Mucosa of stomach (tissue), 1 donor: ENCODE data around the gene LIPA.

Experiments
- H3K27me3 ChIP-seq: one replicate; pipeline ENCODE4 v1.7.0; 2013; ENCODE audit warnings: mild to moderate bottlenecking, low read length; ENCODE audit not compliant: control insufficient read depth, insufficient read depth
- H3K36me3 ChIP-seq: one replicate; pipeline ENCODE4 v1.7.0; 2013; ENCODE audit warnings: low read length; ENCODE audit not compliant: control insufficient read depth, insufficient read depth
- H3K4me1 ChIP-seq: one replicate; pipeline ENCODE4 v1.7.0; 2013; ENCODE audit warnings: mild to moderate bottlenecking, low read length; ENCODE audit not compliant: control insufficient read depth, insufficient read depth
- H3K4me3 ChIP-seq: one replicate; pipeline ENCODE4 v1.7.0; 2013; ENCODE audit warnings: low read length
- H3K9ac ChIP-seq: one replicate; pipeline ENCODE4 v1.7.0; 2013; ENCODE audit warnings: mild to moderate bottlenecking, low read length, moderate library complexity
- H3K9me3 ChIP-seq: one replicate; pipeline ENCODE4 v1.7.0; 2013; ENCODE audit warnings: mild to moderate bottlenecking, low read length, moderate library complexity; ENCODE audit not compliant: control insufficient read depth
- donor health status: Pancreatic carcinoma.

The LIPA gene

DNA sequence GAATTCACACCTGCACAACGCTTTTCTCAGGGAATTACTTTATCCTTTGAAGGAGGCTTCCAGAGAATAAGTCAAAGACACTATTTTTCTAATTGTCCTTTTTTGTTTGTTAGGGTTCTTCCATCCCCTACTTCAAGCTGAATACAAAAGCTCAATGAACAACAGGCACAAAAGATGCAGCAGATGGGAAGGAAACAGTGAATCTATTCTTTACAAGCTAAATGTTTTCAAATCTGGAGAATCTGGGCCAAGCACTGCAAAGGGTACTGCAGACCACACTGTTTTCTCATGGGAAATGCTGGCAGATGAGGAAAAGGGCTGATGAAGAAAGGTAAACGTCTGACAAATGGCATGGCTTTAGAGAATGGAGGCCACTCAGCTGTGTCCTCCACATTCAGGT, 18.5 kb downstream of the LIPA start:
- Histone ChIP-seq H3K9me3 (no peaks in the 10 kb centered on the region), H3K36me3 (no peaks in the 10 kb centered on the region), H3K9ac (no peak overlapping the region), H3K4me1 (no peaks in the 10 kb centered on the region), H3K4me3 (no peak overlapping the region), H3K27me3 (no peaks in the 10 kb centered on the region)

DNA sequence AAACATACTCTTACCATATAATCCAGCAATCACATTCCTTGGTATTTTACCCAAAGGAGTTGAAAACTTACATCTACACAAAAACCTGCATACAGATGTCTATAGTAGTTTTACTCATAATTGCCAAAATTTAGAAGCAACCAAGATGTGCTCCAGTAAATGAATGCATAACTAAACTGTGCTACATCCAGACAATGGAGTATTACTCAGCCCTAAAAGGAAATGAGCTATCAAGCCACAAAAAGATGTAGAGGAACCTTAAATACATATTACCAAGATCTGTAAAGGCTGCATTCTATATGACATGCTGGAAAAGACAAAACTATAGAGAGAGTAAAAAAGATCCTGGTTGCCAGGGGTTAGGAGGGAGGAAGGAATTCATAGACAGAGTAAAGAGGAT, 22.6 kb downstream of the LIPA start:
- H3K4me1 ChIP-seq = peaks cover 7% of the 10 kb centered on the region

GRCh38 chr10:89228146-89228545, 23.4 kb downstream of the LIPA start:
- H3K4me1 ChIP-seq = peaks cover 7% of the 10 kb centered on the region
- no peak overlapping the region for H3K9ac ChIP-seq
- H3K36me3 ChIP-seq = no peaks in the 10 kb centered on the region
- H3K9me3 ChIP-seq = no peaks in the 10 kb centered on the region
- no peak overlapping the region for H3K4me3 ChIP-seq
- H3K27me3 ChIP-seq = no peaks in the 10 kb centered on the region

More for the DNA sequence above, 22.6 kb downstream of the LIPA start:
- Histone ChIP-seq H3K27me3 (no peaks in the 10 kb centered on the region), H3K9ac (no peak overlapping the region), H3K36me3 (no peaks in the 10 kb centered on the region), H3K4me3 (no peak overlapping the region), H3K9me3 (no peaks in the 10 kb centered on the region)

DNA sequence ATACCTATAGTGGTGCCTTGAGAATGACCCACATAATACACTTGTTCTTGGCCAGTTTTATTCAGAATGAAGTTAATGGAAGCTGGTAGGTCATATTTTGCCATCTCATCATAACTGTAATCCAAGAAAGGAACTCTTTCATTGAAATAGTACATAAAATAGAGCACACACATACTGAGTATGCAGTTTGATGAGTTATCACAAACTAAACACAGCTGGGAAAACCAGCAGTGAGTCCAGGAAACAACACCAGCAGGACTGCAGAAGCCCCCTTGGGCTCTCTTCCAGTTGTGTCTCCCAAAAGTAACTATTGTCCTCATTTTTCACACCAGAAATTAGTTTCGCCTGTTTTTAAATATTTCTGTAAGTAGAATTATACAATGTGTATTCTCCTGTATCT, 24.7 kb downstream of the LIPA start:
- peaks cover 7% of the 10 kb centered on the region for H3K4me1 ChIP-seq
- no peaks in the 10 kb centered on the region for H3K27me3 ChIP-seq
- H3K9ac ChIP-seq = no peak overlapping the region
- H3K4me3 ChIP-seq = no peak overlapping the region
- no peaks in the 10 kb centered on the region for H3K9me3 ChIP-seq
- H3K36me3 ChIP-seq = no peaks in the 10 kb centered on the region

GRCh38 chr10:89224739-89225443, 26.7 kb downstream of the LIPA start:
- no peaks in the 10 kb centered on the region for H3K36me3 ChIP-seq
- no peaks in the 10 kb centered on the region for H3K27me3 ChIP-seq
- H3K9ac ChIP-seq = no peak overlapping the region
- H3K4me1 ChIP-seq = peaks cover 7% of the 10 kb centered on the region
- H3K4me3 ChIP-seq = no peak overlapping the region
- no peaks in the 10 kb centered on the region for H3K9me3 ChIP-seq

- Histone ChIP-seq H3K4me1 (peaks cover 12% of the 10 kb centered on the region), H3K9me3 (no peaks in the 10 kb centered on the region), H3K27me3 (no peaks in the 10 kb centered on the region), H3K36me3 (no peaks in the 10 kb centered on the region), H3K4me3 (no peak overlapping the region), H3K9ac (no peak overlapping the region)
Measured at GRCh38 chr10:89221919-89222318, 29.7 kb downstream of the LIPA start.

DNA sequence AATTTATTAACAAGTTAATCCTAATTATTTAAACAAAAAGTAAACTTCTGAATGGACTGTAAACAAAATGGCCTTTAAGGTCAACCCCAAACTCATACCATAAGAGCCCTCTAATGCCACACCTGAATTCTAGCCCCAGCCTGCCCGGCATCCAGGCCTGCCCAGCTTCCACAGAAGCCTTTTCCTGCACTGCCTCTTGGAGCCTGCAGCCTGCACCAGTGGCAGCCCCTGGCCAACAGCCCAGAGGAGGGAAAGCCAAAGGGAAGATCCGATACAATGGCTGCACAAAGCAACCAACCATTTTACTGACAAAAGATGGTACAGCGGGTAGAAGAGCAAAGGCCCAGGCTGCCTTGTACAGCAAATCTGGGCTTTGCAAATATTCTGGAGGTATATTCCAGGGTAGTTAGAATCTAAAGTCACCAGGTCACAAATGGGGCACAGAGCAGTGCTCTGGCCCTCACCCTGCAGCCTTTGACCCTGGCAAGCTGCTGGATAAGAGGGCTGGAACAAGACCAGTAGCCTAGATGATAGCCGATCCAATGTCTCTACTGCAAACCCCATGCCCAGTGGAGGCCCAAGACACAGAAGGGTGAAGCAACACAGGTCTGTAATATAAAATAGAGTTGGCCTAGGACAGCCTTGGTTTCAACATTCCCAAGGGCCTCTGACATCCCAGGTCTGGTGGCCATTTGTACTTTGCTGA, 31.9 kb downstream of the LIPA start:
- Histone ChIP-seq H3K4me1 (peaks cover 5% of the 10 kb centered on the region), H3K36me3 (no peaks in the 10 kb centered on the region), H3K27me3 (no peaks in the 10 kb centered on the region), H3K9me3 (no peaks in the 10 kb centered on the region), H3K4me3 (no peak overlapping the region), H3K9ac (no peak overlapping the region)

- no peak overlapping the region for H3K9ac ChIP-seq
- no peak overlapping the region for H3K4me3 ChIP-seq
- no peaks in the 10 kb centered on the region for H3K36me3 ChIP-seq
- peaks cover 5% of the 10 kb centered on the region for H3K4me1 ChIP-seq
- no peaks in the 10 kb centered on the region for H3K9me3 ChIP-seq
- H3K27me3 ChIP-seq = no peaks in the 10 kb centered on the region
Measured at GRCh38 chr10:89217057-89217990, 34.3 kb downstream of the LIPA start.

DNA sequence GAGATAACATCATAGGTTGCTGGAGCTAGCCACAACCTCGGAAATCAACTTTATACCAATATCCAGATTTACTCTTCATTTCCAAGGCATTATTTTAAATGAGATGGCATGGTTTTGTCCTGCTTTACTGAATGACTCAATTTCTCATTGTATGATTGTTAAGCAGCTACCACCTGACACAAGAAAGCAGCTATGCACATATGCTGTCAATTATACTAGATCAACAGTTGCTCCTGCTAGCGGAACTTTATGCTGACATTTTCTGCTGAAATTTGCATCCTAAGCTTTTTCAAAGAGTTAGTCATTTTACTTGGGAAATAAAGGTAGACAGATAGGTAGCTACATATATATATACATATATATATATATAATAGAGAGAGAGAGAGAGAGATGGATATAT, 35.5 kb downstream of the LIPA start:
- Histone ChIP-seq H3K9me3 (no peaks in the 10 kb centered on the region), H3K4me3 (no peak overlapping the region), H3K27me3 (peaks cover 1% of the 10 kb centered on the region), H3K36me3 (no peaks in the 10 kb centered on the region), H3K9ac (no peak overlapping the region), H3K4me1 (peaks cover 5% of the 10 kb centered on the region)

DNA sequence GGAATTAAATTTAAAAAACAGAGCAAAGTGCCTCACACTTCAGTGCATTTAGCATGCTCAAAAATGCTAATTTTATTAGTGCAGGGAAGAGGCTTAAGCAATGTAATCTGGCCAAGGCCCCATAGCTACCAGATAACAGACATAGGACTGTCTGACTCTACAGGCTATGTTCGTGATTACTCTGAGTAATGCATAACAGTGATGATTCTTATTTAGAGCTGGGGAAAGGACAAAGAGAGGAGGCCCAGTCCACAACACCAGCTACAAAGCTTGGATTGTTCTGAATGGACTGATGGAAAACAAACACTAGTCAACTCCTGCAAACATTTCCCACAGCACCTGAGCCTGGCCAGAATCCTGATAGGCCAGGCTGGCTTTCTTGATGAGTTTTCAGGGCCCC, 36.1 kb downstream of the LIPA start:
- H3K4me1 ChIP-seq = peaks cover 5% of the 10 kb centered on the region
- H3K9ac ChIP-seq = no peak overlapping the region
- H3K36me3 ChIP-seq = no peaks in the 10 kb centered on the region
- no peak overlapping the region for H3K4me3 ChIP-seq
- H3K9me3 ChIP-seq = no peaks in the 10 kb centered on the region
- H3K27me3 ChIP-seq = peaks cover 7% of the 10 kb centered on the region

DNA sequence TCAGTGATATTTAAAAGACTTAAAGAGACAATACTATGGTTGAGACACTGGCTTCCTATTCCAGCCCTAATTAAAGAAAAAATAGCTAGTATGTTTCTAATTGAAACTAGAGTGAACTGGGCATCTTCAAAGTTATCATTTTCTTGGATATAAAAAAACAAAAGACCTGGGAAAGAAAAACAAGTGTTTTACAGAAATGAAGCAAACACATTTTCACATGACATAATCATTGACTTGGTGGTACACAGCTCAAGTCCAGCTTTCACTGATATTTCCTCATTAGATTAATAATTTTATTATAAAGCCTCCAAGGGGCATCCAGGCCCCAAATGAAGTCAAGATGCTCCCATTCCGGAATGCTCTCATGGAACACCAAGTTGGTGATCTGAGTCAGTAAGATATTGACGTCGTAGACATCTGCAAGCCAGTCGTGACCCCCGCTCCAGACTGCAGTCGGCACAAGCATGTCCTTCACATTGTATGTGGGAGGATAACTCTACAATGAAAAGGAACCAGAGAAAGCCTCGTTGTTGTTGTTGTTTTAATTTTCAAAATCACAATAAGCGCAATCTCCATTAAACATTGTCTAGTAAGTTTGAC, 36.9 kb downstream of the LIPA start:
- H3K27me3 ChIP-seq = peaks cover 15% of the 10 kb centered on the region
- H3K4me1 ChIP-seq = peaks cover 5% of the 10 kb centered on the region
- no peak overlapping the region for H3K4me3 ChIP-seq
- H3K36me3 ChIP-seq = no peaks in the 10 kb centered on the region
- H3K9me3 ChIP-seq = no peaks in the 10 kb centered on the region
- H3K9ac ChIP-seq = no peak overlapping the region
